ENCODE data around the gene AP4M1.
"Not testable (repeated sequence)": the region's sequence is repeated elsewhere in the genome, so short reads cannot be mapped to it uniquely, and the experiment has no call there.

AP4M1 gene

GRCh38 chr7:100109521-100110163, 8.2 kb downstream of the AP4M1 start:
- no peak for DNase-seq (ENCODE audit: low read depth)

DNA sequence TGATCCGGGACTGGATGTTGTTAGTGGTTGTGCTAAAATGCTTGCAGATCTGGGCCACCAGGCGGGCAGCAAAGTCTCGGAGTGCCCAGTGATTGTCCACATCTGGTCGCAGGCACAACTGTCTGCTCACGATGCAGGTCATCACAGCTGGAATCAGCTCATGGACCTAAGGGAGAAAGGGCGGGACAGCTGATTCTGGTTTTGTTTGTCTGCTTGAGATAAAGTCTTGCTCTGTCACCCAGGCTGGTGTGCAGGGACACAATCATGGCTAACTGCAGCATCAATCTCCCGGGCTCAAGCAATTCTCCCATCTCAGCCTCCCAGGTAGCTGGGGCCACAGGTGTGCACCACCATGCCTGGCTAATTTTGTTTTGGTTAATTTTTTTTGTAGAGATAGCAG, 9.7 kb downstream of the AP4M1 start:
- no peak for DNase-seq (ENCODE audit: low read depth)

- DNase-seq (ENCODE audit: low read depth) = no peak
These were observed 10.5 kb downstream of the AP4M1 start for GRCh38 chr7:100111914-100112313.

- no peak for DNase-seq (ENCODE audit: low read depth)
These were observed 13.6 kb downstream of the AP4M1 start for GRCh38 chr7:100115026-100115425.

- DNase-seq (ENCODE audit: low read depth) = no peak
These were observed 17.1 kb downstream of the AP4M1 start for GRCh38 chr7:100118388-100119071.

DNA sequence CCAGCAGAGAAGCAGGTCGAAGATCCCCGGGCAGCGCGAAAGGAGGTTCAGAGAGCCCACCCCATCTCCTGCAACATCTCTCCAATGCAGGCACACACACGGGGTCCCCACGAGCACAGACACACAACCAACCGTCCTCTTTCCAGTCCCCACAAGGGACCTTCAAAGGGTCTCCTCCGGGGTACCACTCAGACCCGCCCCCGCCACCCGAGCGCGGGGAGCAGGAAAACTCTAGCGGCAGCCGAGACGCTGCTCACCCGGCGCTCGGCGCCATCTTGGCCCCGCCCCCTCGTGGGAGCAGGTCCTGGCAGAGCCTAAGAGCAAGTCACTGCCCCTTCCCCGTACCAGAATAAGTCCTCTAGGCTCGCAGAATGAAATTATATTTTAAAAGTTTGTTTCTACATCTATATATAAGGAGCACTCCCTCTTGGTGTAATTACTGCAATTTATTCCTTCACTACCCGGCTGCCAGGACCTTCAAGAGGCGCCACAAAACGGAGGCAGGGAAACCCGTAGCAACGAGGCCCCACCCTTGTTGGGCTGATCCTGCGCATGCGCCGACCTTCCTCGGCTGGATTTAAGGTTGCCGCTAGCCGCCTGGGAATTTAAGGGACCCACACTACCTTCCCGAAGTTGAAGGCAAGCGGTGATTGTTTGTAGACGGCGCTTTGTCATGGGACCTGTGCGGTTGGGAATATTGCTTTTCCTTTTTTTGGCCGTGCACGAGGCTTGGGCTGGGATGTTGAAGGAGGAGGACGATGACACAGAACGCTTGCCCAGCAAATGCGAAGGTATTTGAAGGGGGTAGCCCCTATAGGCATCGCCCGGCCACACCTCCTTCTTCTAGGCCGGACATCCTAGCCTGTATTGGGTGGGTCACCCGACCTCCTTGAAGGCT, 17.9 kb downstream of the AP4M1 start, which contains the start of the genes CNPY4 and TAF6:
CNPY4 (plus strand) TSS at position 563 of the 898 bp plus-strand sequence; CDS start at position 674, 111 bp downstream.
TAF6 (minus strand) TSS at position 287 of the 898 bp plus-strand sequence. CDS start 5,149 bp downstream, outside the sequence.
- peak; percentile 87 for DNase-seq (ENCODE audit: low read depth)

- no peak for DNase-seq (ENCODE audit: low read depth)
These were observed 18.7 kb downstream of the AP4M1 start for GRCh38 chr7:100119970-100120732.

DNA sequence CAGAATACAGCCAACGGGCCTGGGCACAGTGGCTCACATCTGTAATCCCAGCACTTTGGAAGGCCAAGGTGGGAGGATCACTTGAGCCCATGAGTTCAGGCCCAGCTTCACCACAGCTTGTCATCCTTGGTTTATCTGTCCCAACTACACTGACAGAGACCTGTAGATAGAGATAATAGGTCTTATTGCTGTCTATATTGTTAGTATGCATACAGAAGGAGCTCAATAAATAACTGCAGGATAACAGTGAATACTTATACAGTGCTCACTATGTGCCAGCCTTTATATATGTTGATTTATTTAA, 19.2 kb downstream of the AP4M1 start:
- DNase-seq (ENCODE audit: low read depth) = no peak

GRCh38 chr7:100122067-100122466, 20.6 kb downstream of the AP4M1 start:
- no peak for DNase-seq (ENCODE audit: low read depth)

- DNase-seq (ENCODE audit: low read depth) = no peak
These were observed 21.1 kb downstream of the AP4M1 start for GRCh38 chr7:100122568-100122967.

GRCh38 chr7:100124301-100125230, 23.1 kb downstream of the AP4M1 start:
- DNase-seq (ENCODE audit: low read depth) = no peak

DNA sequence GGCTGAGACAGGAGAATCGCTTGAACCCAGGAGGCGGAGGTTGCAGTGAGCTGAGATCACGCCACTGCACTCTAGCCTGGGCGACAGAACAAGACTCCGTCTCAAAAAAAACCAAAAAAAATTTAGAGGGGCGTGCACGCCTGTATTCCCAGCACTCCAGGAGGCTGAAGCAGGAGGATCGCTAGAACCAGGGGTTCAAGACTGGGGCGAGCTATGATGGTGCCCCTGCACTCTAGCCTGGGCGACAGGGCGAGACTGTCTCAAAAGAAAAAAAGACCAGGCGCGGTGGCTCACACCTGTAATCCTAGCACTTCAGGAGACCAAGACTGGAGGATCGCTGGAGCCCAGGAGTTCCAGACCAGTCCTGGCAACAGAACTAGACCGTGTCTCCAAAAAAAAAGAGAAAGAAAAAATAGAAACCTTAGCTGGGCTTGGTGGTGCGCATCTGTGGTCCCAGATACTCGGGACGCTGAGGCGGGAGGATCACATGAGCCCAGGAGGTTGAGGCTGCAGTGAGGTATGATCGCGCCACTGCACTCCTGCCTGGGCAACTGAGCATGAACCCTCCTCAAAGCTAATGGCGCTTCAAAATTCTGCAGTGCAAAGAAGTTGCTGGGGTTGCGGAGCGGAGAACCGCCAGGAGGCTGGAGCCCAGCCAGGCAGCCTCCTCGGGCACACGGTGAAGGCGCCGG, 24.9 kb downstream of the AP4M1 start:
- DNase-seq (ENCODE audit: low read depth) = no peak

- DNase-seq (ENCODE audit: low read depth) = peak; percentile 83
These were observed 25.8 kb downstream of the AP4M1 start, which contains the start of gene MBLAC1 for GRCh38 chr7:100126931-100127865. Gene MBLAC1, plus strand, starts transcription at chr7:100126967. Its CDS starts 429 bp downstream, at chr7:100127396.

DNA sequence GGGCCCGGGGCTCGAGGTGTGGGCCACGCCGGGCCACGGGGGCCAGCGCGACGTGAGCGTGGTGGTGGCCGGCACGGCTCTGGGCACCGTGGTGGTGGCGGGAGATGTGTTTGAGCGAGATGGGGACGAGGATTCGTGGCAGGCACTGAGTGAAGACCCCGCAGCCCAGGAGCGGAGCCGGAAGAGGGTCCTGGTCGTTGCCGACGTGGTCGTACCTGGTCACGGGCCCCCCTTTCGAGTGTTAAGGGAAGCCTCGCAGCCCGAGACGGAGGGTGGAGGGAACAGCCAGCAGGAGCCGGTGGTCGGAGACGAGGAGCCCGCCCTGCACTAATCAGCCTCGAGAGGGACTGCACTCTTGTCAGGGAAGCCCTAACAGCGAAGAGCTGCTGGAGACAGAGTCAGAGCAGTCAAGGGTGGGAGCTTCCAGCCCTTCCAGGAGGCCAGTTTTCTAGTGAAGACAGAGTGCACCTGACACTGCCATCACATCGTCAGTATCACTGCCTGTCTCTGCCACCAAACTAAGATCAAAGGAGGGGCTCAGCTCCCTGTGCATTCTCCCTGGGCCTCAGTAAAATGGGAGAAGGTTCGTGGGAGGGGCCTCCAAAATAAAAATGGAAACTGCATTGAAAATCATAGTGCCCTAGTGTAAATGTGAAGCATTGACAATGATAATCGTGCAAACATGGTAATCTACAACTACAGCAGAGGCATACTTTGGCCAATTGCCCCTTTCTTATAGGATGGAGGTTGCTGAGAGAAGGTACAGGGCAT, 26.6 kb downstream of the AP4M1 start:
- DNase-seq (ENCODE audit: low read depth) = no peak

GRCh38 chr7:100128637-100128963, 27.2 kb downstream of the AP4M1 start:
- no peak for DNase-seq (ENCODE audit: low read depth)

- DNase-seq (ENCODE audit: low read depth) = not testable (repeated sequence)
These were observed 28.8 kb downstream of the AP4M1 start for GRCh38 chr7:100130220-100130607.

GRCh38 chr7:100130608-100131453, 29.4 kb downstream of the AP4M1 start:
- peak; percentile 62 for DNase-seq (ENCODE audit: low read depth)
